Astrocyte (in vitro differentiated cells and primary cell): ENCODE data around the gene RIPOR3. TPM values are rescaled to one million over a fixed set of nuclear protein-coding genes. Genes with fewer than 3 reads are reported as not detected.

ENCODE experiments used
- DNase-seq: peaks from one replicate; pipeline ENCODE4 v3.0.0-alpha.2; 2010; ENCODE audit warnings: low read depth
- FAIRE-seq: peaks from 2 replicates; lab custom pipeline; 2011; peaks lifted over from hg19 to GRCh38; lab: Jason Lieb, UNC
- H2AFZ ChIP-seq: 2 replicates; pipeline ENCODE4 v1.6.0; 2012; ENCODE audit warnings: low read depth, low read length, inconsistent platforms
- H3K27ac ChIP-seq: 2 replicates; pipeline ENCODE4 v1.5.1; 2011; ENCODE audit warnings: low read depth, low read length, inconsistent platforms
- H3K27me3 ChIP-seq: 2 replicates; pipeline ENCODE4 v1.6.0; 2011; ENCODE audit warnings: low read length, inconsistent platforms; ENCODE audit not compliant: insufficient read depth
- H3K36me3 ChIP-seq: 2 replicates; pipeline ENCODE4 v1.5.1; 2011; ENCODE audit warnings: low read length, inconsistent platforms; ENCODE audit not compliant: insufficient read depth
- H3K4me1 ChIP-seq: 2 replicates; pipeline ENCODE4 v1.5.1; 2011; ENCODE audit warnings: low read length, inconsistent platforms; ENCODE audit not compliant: insufficient read depth
- H3K4me2 ChIP-seq: 2 replicates; pipeline ENCODE4 v1.6.0; 2012; ENCODE audit warnings: low read length, inconsistent platforms
- H3K4me3 ChIP-seq: 2 replicates; pipeline ENCODE4 v1.5.1; 2011; ENCODE audit warnings: low read depth, mild to moderate bottlenecking, low read length, inconsistent platforms; ENCODE audit not compliant: insufficient read depth
- H3K79me2 ChIP-seq: 2 replicates; pipeline ENCODE4 v1.6.0; 2012; ENCODE audit warnings: mild to moderate bottlenecking, low read length, inconsistent platforms; ENCODE audit not compliant: insufficient read depth
- H3K9ac ChIP-seq: 2 replicates; pipeline ENCODE4 v1.6.0; 2012; ENCODE audit warnings: mild to moderate bottlenecking, low read length, inconsistent platforms
- H3K9me3 ChIP-seq: 2 replicates; pipeline ENCODE4 v1.5.1; 2012; ENCODE audit warnings: low read depth, mild to moderate bottlenecking, low read length, inconsistent platforms; ENCODE audit not compliant: insufficient read depth
- H4K20me1 ChIP-seq: 2 replicates; pipeline ENCODE4 v1.6.0; 2012; ENCODE audit warnings: low read length, inconsistent platforms; ENCODE audit not compliant: insufficient read depth
- H3K27ac Mint-ChIP-seq: one replicate; pipeline ENCODE4 v1.8.0; 2021; ENCODE audit warnings: mild to moderate bottlenecking, mixed read lengths; ENCODE audit not compliant: unreplicated experiment
- H3K27me3 Mint-ChIP-seq: one replicate; pipeline ENCODE4 v1.8.0; 2021; ENCODE audit warnings: low read depth, mixed read lengths; ENCODE audit not compliant: unreplicated experiment
- H3K36me3 Mint-ChIP-seq: one replicate; pipeline ENCODE4 v1.8.0; 2021; ENCODE audit warnings: low read depth, mixed read lengths; ENCODE audit not compliant: unreplicated experiment
- H3K4me1 Mint-ChIP-seq: one replicate; pipeline ENCODE4 v1.8.0; 2021; ENCODE audit warnings: low read depth, mixed read lengths; ENCODE audit not compliant: unreplicated experiment
- H3K4me3 Mint-ChIP-seq: one replicate; pipeline ENCODE4 v1.8.0; 2021; ENCODE audit warnings: mild to moderate bottlenecking, moderate library complexity, mixed read lengths; ENCODE audit not compliant: unreplicated experiment
- H3K9me3 Mint-ChIP-seq: one replicate; pipeline ENCODE4 v1.8.0; 2021; ENCODE audit warnings: mild to moderate bottlenecking, mixed read lengths; ENCODE audit not compliant: unreplicated experiment
- CTCF ChIP-seq: IDR thresholded peaks from 2 replicates; pipeline ENCODE4 v1.5.1; 2011; ENCODE audit warnings: low read depth, mild to moderate bottlenecking, inconsistent platforms, low read length, moderate library complexity; ENCODE audit not compliant: insufficient read depth
- EZH2 ChIP-seq: IDR thresholded peaks from 2 replicates; pipeline ENCODE4 v1.6.1; 2012; ENCODE audit warnings: mild to moderate bottlenecking, low read length, inconsistent platforms; ENCODE audit not compliant: insufficient read depth
- total RNA-seq: library from RNA; stranded (reverse); gene quantifications from 2 replicates; pipeline ENCODE4 v1.2.1, GENCODE V29; 2021

Gene RIPOR3
- total RNA-seq, 1 donor from 2014 or later = 0.39 TPM

- Histone ChIP-seq H3K9me3 (no peaks in the 10 kb centered on the region), H3K4me3 (no peak overlapping the region), H3K79me2 (peaks cover 95% of the 10 kb centered on the region), H3K27ac (no peak overlapping the region), H3K36me3 (no peaks in the 10 kb centered on the region), H3K27me3 (no peaks in the 10 kb centered on the region), H3K9ac (no peak overlapping the region), H2AFZ (no peak overlapping the region), H4K20me1 (peaks cover 45% of the 10 kb centered on the region), H3K4me2 (no peak overlapping the region), H3K4me1 (peaks cover 6% of the 10 kb centered on the region)
- FAIRE-seq = no peak
- Mint-ChIP-seq H3K4me1 (peaks cover 41% of the 10 kb centered on the region), H3K27me3 (no peaks in the 10 kb centered on the region), H3K4me3 (no peak overlapping the region), H3K36me3 (peaks cover 7% of the 10 kb centered on the region), H3K27ac (no peak overlapping the region), H3K9me3 (no peaks in the 10 kb centered on the region)
- TF ChIP-seq CTCF (no peak), EZH2 (no peak)
- no peak for DNase-seq
These were observed 140.8 kb downstream of the RIPOR3 start for GRCh38 chr20:50550531-50550930.

- H3K9me3 Mint-ChIP-seq = no peaks in the 10 kb centered on the region
- peaks cover 53% of the 10 kb centered on the region for H3K4me1 Mint-ChIP-seq
- H3K79me2 ChIP-seq = peaks cover 95% of the 10 kb centered on the region
- no peak overlapping the region for H3K27ac Mint-ChIP-seq
- TF ChIP-seq EZH2 (no peak), CTCF (no peak)
- peaks cover 12% of the 10 kb centered on the region for H3K36me3 Mint-ChIP-seq
- no peaks in the 10 kb centered on the region for H3K27me3 Mint-ChIP-seq
- no peaks in the 10 kb centered on the region for H3K27me3 ChIP-seq
- no peak for FAIRE-seq
- peaks cover 50% of the 10 kb centered on the region for H4K20me1 ChIP-seq
- no peak overlapping the region for H3K4me2 ChIP-seq
- no peak for DNase-seq
- no peak overlapping the region for H3K4me3 Mint-ChIP-seq
- H3K36me3 ChIP-seq = no peaks in the 10 kb centered on the region
- no peak overlapping the region for H3K9ac ChIP-seq
- H2AFZ ChIP-seq = no peak overlapping the region
- peaks cover 11% of the 10 kb centered on the region for H3K4me1 ChIP-seq
- no peaks in the 10 kb centered on the region for H3K9me3 ChIP-seq
- H3K27ac ChIP-seq = no peak overlapping the region
- H3K4me3 ChIP-seq = no peak overlapping the region
These were observed 142.9 kb downstream of the RIPOR3 start for GRCh38 chr20:50548396-50548795.

GRCh38 chr20:50547964-50548363 lies 143.4 kb downstream of the RIPOR3 start:
- Histone ChIP-seq H3K27ac (no peak overlapping the region), H3K79me2 (peaks cover 95% of the 10 kb centered on the region), H3K36me3 (no peaks in the 10 kb centered on the region), H3K9ac (no peak overlapping the region), H3K4me1 (peaks cover 11% of the 10 kb centered on the region), H3K4me2 (no peak overlapping the region), H3K4me3 (no peak overlapping the region), H2AFZ (no peak overlapping the region), H3K27me3 (no peaks in the 10 kb centered on the region), H3K9me3 (no peaks in the 10 kb centered on the region), H4K20me1 (peaks cover 47% of the 10 kb centered on the region)
- H3K4me1 Mint-ChIP-seq = peaks cover 56% of the 10 kb centered on the region
- H3K4me3 Mint-ChIP-seq = no peak overlapping the region
- H3K27ac Mint-ChIP-seq = no peak overlapping the region
- no peaks in the 10 kb centered on the region for H3K9me3 Mint-ChIP-seq
- no peak for FAIRE-seq
- DNase-seq = no peak
- no peak for TF ChIP-seq CTCF
- TF ChIP-seq EZH2 = no peak
- H3K27me3 Mint-ChIP-seq = no peaks in the 10 kb centered on the region
- peaks cover 12% of the 10 kb centered on the region for H3K36me3 Mint-ChIP-seq
